GM18909 (cell line): ENCODE results near the gene KRT39.
"Not testable (repeated sequence)": the region's sequence is repeated elsewhere in the genome, so short reads cannot be mapped to it uniquely, and the experiment has no call there.

Source experiments
- ATAC-seq: cut with Tn5 transposase; IDR thresholded peaks from one replicate; pipeline ENCODE4 v1.9.1; 2021; ENCODE audit warnings: mild to moderate bottlenecking; ENCODE audit not compliant: unreplicated experiment, poor library complexity

The KRT39 gene

DNA sequence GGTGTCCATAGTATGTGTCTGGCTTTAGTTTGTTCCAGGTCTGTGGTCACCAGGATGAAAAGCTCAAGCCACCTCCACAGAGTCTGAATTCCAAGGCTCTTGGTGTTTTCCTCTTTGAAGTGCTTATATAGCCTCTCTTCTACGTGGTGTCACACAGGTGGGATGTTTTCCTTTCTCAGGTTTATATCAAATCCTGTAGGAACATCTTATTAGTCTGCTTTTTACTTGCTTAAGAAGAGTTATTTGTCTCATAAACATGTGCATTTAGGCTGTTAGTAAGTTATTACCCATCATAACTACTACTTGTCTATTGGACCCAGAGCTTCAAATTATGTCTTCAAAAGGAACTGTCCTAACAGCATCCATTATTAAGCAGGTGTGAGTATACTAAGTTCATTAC is at the start of gene KRT39:
KRT39 (minus strand) TSS at position 101 of the 400 bp plus-strand sequence; CDS start at position 9, 92 bp downstream.
- no peak for ATAC-seq

GRCh38 chr17:41015454-41015853 is 48.7 kb upstream of the KRT39 start:
- ATAC-seq, result no peak

DNA sequence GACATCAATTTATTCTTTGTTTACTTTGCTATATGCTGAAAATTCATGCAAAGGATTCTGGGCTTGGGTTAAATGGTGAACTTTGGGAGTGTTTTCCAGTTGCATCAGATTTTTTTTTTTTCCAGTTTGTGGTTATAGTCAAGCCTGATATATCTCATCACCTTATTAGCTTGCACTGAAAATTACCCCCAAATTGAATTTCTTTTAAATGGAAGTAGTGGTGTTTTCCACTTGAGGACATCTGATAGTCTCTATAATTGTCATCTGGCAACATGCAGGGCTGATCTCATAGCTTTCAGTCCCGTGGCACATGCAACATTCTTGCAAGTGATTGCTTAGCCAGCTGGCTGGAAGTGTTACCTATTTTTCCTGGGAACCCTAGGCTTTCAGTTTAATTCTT is 46.9 kb upstream of the KRT39 start:
- no peak for ATAC-seq

- no peak for ATAC-seq
Observed at GRCh38 chr17:41013181-41013580, 46.4 kb upstream of the KRT39 start.

DNA sequence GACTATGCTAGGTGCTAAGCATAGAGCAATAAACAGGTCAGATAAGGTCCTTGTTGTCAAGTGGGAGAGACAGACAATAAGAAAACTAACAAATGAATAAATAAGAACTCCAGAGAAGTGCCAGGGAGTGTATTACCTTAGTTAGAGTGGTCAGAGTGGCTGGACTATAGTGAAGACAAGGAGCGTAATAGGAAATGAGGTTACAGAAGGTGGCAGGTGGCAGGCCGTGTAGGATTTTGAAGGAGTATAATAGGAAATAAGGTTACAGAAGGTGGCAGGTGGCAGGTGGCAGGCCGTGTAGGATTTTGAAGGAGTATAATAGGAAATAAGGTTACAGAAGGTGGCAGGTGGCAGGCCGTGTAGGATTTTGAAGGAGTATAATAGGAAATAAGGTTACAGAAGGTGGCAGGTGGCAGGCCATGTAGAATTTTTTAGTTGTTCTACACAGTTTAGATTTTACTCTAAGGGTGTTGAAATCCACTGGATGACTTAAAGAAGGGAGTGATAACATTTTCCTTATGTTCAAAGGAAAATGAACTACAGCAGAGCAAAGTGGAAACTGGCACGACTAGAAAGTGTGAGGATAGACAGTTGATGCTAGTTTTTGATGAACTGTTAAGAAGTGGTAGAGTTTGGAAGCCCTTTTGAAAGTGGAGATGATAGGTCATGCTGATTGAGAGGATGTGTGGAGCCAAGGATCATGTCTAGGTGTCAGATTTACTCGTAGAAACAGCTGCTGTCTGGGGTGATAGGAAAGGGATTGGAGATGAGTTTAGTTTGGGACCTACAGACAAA is 45.8 kb upstream of the KRT39 start:
- no peak for ATAC-seq

- ATAC-seq, result no peak
Observed at GRCh38 chr17:41010441-41010840, 43.7 kb upstream of the KRT39 start.

DNA sequence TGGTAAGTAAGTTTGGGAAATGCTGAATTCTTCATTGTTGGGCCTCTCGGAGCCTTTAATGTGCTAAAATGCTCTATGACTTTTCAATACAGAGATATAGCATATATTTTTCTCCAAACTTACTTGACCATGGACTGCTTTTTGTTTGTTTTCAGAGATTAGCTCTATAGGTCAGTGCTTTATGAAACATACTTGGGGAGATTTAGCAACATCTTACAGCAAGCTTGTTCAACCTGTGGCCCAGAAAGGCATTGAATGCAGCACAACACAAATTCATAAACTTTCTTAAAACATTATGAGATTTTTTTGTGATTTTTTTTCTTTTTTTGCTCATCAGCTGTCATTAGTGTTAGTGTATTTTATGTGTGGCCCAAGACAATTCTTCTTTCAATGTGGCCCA is 43.2 kb upstream of the KRT39 start:
- ATAC-seq, result no peak

DNA sequence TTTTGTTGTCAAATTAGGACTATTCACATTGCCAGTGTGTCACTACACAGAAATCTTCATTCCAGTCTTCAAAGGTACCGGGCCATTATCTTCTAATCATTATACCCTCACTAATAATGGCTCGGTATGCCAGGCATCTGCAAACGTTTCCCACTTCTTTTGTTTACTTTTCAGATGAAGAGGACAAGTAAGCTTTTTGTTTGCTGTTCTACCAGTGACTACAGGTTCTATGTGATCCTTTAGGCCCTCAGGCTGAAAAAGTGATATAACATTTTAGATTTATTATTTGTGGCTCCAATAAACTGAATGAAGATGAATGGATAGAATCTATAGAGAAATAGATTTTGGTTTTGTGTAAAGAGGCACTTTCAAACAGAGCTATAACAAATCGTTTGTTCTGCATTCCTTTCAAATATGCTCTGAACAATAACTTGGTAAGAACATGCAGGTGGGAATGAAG is 42.6 kb upstream of the KRT39 start:
- ATAC-seq, result no peak

DNA sequence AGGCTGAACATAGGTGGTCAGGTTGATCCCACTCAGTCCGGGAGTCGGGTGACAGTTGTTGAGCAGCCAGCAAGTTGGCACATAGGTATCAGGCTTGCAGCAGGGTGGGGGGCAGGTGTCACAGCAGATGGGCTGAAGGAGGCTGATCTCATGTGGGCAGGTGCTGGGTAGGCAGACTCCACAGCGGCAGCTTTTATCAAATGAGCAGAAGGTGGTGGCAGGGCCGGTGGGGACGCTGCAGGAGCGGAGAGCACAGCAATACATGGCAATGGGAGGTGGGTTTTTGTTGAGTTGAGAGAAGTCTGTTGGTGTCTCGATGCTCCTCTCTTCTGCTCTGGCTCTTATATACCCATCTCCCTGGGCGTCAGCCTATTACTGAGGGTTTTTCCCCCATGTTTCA is 42.1 kb upstream of the KRT39 start, which contains the start of gene KRTAP3-1:
KRTAP3-1 (minus strand) TSS at position 318 of the 400 bp plus-strand sequence; CDS start at position 264, 54 bp downstream.
- no peak for ATAC-seq

DNA sequence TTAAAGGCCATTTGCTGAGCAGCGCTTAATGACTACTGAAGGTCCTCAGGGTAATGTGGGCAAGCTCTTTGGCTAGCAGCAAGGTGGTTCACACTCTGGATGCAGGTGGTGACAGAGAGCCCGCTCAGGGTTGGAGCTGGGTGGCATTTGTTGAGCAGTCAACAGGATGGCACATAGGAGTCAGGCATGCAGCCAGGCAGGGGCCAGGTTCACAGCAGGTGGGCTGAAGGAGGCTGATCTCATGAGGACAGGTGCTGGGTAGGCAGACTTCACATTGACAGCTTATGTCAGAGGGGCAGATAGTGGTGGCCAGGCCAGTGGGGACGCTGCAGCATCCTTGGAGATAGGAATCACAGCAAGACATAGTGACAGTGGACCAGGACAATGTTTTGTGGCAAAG is 37.6 kb upstream of the KRT39 start:
- ATAC-seq, result no peak

GRCh38 chr17:41003926-41004325 is 37.2 kb upstream of the KRT39 start:
- no peak for ATAC-seq

GRCh38 chr17:41002814-41003213 is 36.1 kb upstream of the KRT39 start:
- no peak for ATAC-seq

GRCh38 chr17:41001795-41002194 is 35.0 kb upstream of the KRT39 start:
- no peak for ATAC-seq

- not testable (repeated sequence) for ATAC-seq
Observed at GRCh38 chr17:40999563-40999962, 32.8 kb upstream of the KRT39 start, which contains the start of gene KRTAP3-2. TSS of gene KRTAP3-2 (minus strand) at chr17:40999906. CDS start at chr17:40999853, 53 bp downstream.

- ATAC-seq, result no peak
Observed at GRCh38 chr17:40997361-40997760, 30.6 kb upstream of the KRT39 start.

DNA sequence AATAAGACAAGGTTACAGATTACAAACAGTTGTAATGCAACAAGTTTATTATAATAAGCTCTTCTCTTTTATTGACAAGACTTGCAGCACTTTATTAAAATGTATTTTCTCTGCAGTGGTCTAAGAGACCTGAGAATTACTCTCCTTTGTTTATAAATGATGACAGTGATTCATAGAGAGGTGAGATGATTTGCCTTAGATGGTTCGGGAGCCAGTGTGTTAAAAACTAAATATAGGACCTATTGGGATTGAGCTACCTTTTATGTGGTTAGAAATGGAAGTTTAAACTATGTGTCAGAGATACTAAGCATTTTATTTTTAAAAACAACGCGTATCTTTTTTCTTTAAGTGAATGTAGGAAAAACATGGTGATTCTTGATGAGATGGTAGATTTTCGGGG is 30.1 kb upstream of the KRT39 start:
- no peak for ATAC-seq

GRCh38 chr17:40995116-40995515 is 28.4 kb upstream of the KRT39 start:
- no peak for ATAC-seq

- ATAC-seq, result no peak
Observed at GRCh38 chr17:40993839-40994238, 27.1 kb upstream of the KRT39 start, which contains the start of gene KRTAP3-3. TSS of gene KRTAP3-3 (minus strand) at chr17:40994164. CDS start at chr17:40994097, 67 bp downstream.

- ATAC-seq, result no peak
Observed at GRCh38 chr17:40993084-40993483, 26.3 kb upstream of the KRT39 start.

DNA sequence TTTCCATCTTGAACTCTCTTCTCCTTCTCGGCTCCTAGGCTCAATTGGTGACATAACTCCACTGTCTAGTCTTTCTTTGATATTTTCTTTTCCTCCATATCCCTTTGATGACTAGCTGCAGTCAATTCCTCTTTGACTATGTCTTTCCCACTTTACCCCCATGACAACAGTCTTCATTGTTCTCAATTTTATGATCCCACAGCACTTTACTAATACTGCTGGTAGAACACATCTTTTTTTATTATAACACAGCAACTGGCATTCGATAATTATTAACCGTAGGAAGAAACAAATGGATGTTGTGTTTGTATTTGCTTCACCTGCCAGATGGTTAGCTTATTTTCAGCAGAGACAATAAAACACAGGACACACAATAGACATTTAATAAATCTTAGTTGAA is 25.9 kb upstream of the KRT39 start:
- no peak for ATAC-seq

DNA sequence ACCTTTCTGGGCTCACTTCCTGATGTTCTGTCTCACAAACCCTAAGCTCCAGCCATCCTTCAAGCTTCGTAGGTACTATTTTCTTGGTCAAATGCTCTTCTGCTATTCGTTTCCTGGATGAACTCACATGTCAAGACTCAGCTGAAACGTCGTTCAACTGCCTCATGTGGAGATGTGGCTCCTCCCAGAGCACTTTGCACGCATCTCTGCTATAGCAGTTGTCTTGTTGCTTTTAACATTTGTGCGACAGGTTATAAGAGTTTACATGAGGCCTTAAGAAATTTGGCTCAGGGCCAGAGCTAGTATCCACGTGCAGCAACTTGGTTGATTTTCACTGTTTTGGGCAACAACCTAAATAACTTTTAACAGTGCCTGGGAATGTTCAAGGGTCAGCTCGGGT is 20.2 kb upstream of the KRT39 start:
- no peak for ATAC-seq

DNA sequence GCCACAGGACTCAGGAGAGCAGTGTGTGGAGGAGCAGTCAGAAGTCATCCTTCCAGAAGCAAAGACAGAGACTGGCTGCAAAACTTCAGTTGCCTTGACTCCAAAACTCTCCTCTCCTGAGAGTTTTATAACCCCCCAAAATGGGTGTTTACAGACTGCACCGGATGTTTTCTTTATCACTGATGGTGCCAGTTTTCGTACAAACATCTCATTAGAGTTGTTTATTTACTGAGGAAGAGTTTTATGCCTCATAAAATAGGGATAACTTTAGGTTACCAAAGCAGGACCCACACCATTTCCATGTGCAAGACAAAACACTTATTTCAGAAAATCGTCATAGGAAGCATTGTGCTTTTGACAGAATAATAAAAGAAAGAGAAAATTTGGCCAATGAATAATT is 17.5 kb upstream of the KRT39 start, which contains the start of gene KRT40:
KRT40 (minus strand) TSS at position 101 of the 400 bp plus-strand sequence; CDS start at position 48, 53 bp downstream.
- no peak for ATAC-seq
